ENCODE results near the gene ST8SIA5.

The ST8SIA5 gene

DNA sequence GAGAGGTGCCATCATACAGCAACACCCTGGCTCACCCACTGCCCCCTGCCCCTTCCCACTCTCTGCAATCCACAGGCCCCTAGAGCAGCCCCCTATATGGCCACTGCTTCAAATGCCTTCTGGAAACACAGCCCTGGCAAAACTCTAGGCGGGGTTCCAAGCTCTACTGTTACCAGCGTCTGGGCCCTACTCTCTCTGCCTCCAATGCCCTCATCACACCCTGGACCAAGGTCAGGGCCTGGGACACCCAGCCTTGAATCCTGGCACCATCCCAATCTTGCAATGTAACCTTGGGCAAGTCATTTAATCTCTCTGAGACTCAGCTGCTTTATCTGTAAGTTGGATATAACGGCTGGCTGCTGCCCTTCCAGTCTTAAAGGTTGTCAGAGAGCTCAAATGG, 60.6 kb downstream of the ST8SIA5 start:
- H2AFZ ChIP-seq (ENCODE audit: low read length, unreplicated experiment), result no peak overlapping the region
- no peak overlapping the region for H3K27ac ChIP-seq (ENCODE audit: low read depth, low read length)
- H3K79me2 ChIP-seq (ENCODE audit: control insufficient read depth, insufficient read depth, low read length, unreplicated experiment), result no peaks in the 10 kb centered on the region
- no peaks in the 10 kb centered on the region for H3K4me1 ChIP-seq (ENCODE audit: control insufficient read depth, insufficient read depth, low read length, unreplicated experiment)
- no peak overlapping the region for H3K4me3 ChIP-seq (ENCODE audit: low read depth, low read length)
- H3K36me3 ChIP-seq (ENCODE audit: insufficient read depth, low read length), result no peaks in the 10 kb centered on the region
- H3K27me3 ChIP-seq (ENCODE audit: insufficient read depth, low read length), result peaks cover 5% of the 10 kb centered on the region

DNA sequence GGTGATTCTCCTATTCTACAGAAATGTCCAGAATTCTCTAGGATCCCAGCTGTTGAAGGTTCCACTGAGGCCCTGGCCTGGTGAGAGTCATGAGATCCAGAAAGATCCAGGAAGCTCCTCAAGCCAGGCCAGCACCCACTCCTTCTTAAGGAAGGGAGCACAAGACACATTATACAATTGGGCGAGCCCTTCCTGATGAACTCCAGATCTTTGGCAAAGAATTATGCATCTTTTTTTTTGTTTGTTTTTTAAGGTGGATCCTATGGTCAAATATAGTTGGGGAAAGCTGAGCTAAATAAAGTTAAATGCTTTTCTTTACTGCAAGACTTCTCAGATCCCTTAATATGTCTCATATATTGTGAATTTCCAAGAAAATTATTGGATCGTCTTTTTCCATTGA, 62.9 kb downstream of the ST8SIA5 start:
- Histone ChIP-seq H3K36me3 (ENCODE audit: insufficient read depth, low read length) (no peaks in the 10 kb centered on the region), H3K79me2 (ENCODE audit: control insufficient read depth, insufficient read depth, low read length, unreplicated experiment) (no peaks in the 10 kb centered on the region), H3K4me1 (ENCODE audit: control insufficient read depth, insufficient read depth, low read length, unreplicated experiment) (no peaks in the 10 kb centered on the region), H3K27me3 (ENCODE audit: insufficient read depth, low read length) (peaks cover 5% of the 10 kb centered on the region), H3K4me3 (ENCODE audit: low read depth, low read length) (no peak overlapping the region), H2AFZ (ENCODE audit: low read length, unreplicated experiment) (no peak overlapping the region), H3K27ac (ENCODE audit: low read depth, low read length) (no peak overlapping the region)

DNA sequence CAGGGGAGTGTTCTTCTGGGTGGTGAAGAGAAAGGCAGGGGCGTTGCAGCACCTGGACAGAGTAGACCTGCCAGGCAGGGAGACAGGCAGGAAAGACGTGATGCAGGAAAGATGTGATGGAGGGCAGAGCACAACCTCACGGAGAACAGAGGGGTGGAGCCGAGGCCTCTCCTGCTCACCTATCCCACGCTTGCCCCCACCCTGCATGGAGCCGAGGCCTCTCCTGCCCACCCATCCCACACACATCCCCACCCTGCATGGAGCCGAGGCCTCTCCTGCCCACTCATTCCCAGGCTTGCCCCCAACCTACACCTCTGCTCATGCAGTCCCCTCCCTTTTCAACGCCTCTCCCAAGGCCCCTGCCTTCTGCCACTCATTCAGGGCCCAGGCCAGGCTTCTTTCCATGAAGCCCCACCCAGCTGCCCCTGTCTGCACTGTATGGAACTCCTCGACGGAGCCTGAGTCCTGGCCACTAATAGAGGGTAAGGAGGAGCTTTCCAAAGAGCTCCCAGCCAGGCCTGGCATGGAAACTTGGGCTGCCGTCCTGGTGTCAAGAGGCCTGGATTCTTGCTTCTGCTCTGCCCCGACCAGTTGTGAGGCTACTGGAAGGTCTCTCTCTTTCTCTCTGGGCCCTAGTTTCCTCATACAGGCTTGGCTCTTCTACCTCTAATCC, 67.9 kb downstream of the ST8SIA5 start:
- Histone ChIP-seq H3K79me2 (ENCODE audit: control insufficient read depth, insufficient read depth, low read length, unreplicated experiment) (no peaks in the 10 kb centered on the region), H3K27ac (ENCODE audit: low read depth, low read length) (no peak overlapping the region), H2AFZ (ENCODE audit: low read length, unreplicated experiment) (no peak overlapping the region), H3K27me3 (ENCODE audit: insufficient read depth, low read length) (peaks cover 8% of the 10 kb centered on the region; the same call in 1 of the 2 replicates), H3K4me3 (ENCODE audit: low read depth, low read length) (no peak overlapping the region), H3K4me1 (ENCODE audit: control insufficient read depth, insufficient read depth, low read length, unreplicated experiment) (no peaks in the 10 kb centered on the region), H3K36me3 (ENCODE audit: insufficient read depth, low read length) (no peaks in the 10 kb centered on the region)

DNA sequence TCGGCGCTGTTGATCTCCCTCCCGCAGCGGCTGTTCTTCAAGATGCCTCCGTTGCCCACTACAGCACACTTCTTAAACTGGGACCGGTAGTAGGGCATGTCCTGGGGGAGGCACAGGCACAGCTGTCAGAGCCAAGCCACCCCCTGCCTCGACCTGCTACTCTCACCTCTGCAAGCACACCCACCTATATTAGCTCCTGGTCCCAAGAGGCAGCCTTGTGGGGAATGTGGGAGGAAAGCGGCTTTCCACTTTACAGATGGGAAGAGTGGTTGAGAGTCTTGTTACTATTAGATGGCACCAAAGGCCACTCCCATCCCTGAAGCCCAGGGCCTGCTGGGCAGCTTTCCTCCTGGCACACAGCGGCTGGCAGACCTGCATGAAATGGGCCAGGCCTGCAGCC, 70.7 kb downstream of the ST8SIA5 start:
- H2AFZ ChIP-seq (ENCODE audit: low read length, unreplicated experiment), result no peak overlapping the region
- no peaks in the 10 kb centered on the region for H3K36me3 ChIP-seq (ENCODE audit: insufficient read depth, low read length)
- H3K4me3 ChIP-seq (ENCODE audit: low read depth, low read length), result no peak overlapping the region
- H3K27me3 ChIP-seq (ENCODE audit: insufficient read depth, low read length), result peaks cover 4% of the 10 kb centered on the region
- H3K27ac ChIP-seq (ENCODE audit: low read depth, low read length), result no peak overlapping the region
- no peaks in the 10 kb centered on the region for H3K4me1 ChIP-seq (ENCODE audit: control insufficient read depth, insufficient read depth, low read length, unreplicated experiment)
- no peaks in the 10 kb centered on the region for H3K79me2 ChIP-seq (ENCODE audit: control insufficient read depth, insufficient read depth, low read length, unreplicated experiment)

DNA sequence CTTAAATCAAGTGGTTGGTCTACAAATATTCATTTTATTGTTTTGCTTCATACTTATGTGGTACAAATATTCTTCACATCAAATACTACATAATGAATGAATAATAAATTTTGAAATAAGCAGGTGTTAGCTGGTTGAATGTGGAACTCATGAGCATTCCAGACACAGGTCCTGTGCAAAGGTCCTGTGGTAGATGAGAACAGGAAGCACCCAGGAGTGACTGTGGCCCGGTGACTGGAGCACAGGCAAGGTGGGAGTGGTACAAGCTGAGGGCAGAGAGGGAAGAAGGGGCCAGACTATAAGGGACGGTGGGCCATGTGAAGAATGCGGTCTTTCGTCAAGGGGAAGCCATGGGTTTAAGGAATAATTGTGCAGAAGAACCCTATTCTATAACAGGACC, 73.6 kb downstream of the ST8SIA5 start:
- Histone ChIP-seq H3K27ac (ENCODE audit: low read depth, low read length) (no peak overlapping the region), H3K4me3 (ENCODE audit: low read depth, low read length) (no peak overlapping the region), H2AFZ (ENCODE audit: low read length, unreplicated experiment) (no peak overlapping the region), H3K4me1 (ENCODE audit: control insufficient read depth, insufficient read depth, low read length, unreplicated experiment) (no peaks in the 10 kb centered on the region), H3K79me2 (ENCODE audit: control insufficient read depth, insufficient read depth, low read length, unreplicated experiment) (no peaks in the 10 kb centered on the region), H3K27me3 (ENCODE audit: insufficient read depth, low read length) (peaks cover 9% of the 10 kb centered on the region), H3K36me3 (ENCODE audit: insufficient read depth, low read length) (no peaks in the 10 kb centered on the region)

DNA sequence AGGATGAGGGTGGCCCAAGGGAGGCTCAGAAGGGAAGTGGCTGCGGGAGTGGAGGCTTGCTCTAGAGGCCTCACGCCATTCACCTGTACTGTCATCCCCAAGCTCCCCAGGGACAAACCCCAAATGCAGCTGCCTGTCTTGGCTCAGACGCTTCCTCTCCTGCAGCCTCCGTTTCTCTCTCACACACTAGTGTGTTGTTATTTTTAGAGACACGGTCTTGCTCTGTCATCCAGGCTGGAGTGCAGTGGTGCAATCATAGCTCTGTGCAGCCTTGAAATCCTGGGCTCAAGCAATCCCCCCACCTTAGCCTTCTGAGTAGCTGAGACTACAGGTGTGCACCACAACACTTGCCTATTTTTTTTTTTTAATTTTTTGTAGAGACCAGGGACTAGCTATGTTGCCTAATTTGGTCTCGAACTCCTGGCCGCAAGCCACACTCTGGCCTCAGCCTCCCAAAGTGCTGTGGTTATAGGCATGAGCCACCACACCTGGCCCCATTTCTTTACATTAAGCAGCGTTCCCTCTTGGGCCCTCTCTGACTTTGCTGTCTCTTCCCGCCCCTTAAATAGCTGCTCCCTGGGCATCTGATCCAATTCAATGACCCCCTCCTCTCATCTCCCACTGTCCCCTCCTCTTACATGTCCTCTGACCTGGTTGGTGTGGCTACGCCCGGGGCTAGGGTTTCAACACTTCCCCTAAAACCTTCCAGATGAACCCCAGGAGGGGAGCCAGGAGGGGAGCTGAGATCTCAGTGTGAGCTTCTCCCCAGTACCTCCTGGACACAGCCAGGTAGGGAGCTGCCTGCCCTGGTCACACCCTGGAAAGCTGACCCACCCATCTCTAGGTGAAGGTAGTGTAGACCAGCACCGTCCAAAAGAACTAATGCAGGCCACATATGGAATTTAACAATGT, 75.8 kb downstream of the ST8SIA5 start:
- Histone ChIP-seq H3K36me3 (ENCODE audit: insufficient read depth, low read length) (no peaks in the 10 kb centered on the region), H3K4me1 (ENCODE audit: control insufficient read depth, insufficient read depth, low read length, unreplicated experiment) (peaks cover 4% of the 10 kb centered on the region), H2AFZ (ENCODE audit: low read length, unreplicated experiment) (no peak overlapping the region), H3K27me3 (ENCODE audit: insufficient read depth, low read length) (peaks cover 15% of the 10 kb centered on the region), H3K4me3 (ENCODE audit: low read depth, low read length) (no peak overlapping the region), H3K79me2 (ENCODE audit: control insufficient read depth, insufficient read depth, low read length, unreplicated experiment) (no peaks in the 10 kb centered on the region), H3K27ac (ENCODE audit: low read depth, low read length) (no peak overlapping the region)

DNA sequence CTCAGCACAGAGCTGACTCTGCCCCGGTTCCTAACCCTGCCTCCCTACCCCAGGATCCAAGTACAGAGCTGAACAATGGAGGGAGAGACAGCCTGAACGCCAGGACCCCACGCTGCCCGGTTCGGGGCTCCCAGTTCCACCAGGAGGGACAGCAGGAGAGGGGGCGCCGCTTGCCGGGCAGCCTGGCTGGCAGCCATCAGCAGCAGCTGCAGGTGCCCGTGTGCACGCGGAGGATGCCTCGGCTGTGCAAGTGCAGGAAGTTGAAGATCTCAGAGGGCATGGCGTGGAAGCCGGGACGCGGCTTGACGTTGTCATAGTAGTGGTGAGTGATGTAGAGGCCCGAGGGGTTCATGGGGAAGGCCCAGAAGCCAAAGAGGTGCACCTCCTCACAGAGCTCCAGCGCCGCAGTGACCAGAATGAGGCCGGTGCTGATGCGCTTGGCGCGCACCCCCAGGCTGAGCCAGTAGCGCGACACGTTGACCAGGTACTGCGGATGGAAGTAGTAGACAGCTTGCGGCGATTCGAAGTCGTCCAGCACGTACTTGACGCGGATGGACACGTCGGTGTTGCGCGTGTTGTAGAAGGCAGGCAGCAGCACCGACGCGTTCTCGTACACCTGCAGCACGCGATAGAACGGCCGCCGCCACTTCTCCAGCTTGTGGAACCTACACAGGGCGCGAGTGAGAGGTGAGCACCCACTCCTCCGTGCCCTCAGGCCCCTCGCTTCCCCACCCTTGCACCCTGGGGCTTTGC, 76.8 kb downstream of the ST8SIA5 start:
- H2AFZ ChIP-seq (ENCODE audit: low read length, unreplicated experiment), result no peak overlapping the region
- peaks cover 19% of the 10 kb centered on the region for H3K27me3 ChIP-seq (ENCODE audit: insufficient read depth, low read length)
- no peaks in the 10 kb centered on the region for H3K36me3 ChIP-seq (ENCODE audit: insufficient read depth, low read length)
- H3K27ac ChIP-seq (ENCODE audit: low read depth, low read length), result no peak overlapping the region
- no peaks in the 10 kb centered on the region for H3K79me2 ChIP-seq (ENCODE audit: control insufficient read depth, insufficient read depth, low read length, unreplicated experiment)
- peaks cover 4% of the 10 kb centered on the region for H3K4me1 ChIP-seq (ENCODE audit: control insufficient read depth, insufficient read depth, low read length, unreplicated experiment)
- H3K4me3 ChIP-seq (ENCODE audit: low read depth, low read length), result no peak overlapping the region

DNA sequence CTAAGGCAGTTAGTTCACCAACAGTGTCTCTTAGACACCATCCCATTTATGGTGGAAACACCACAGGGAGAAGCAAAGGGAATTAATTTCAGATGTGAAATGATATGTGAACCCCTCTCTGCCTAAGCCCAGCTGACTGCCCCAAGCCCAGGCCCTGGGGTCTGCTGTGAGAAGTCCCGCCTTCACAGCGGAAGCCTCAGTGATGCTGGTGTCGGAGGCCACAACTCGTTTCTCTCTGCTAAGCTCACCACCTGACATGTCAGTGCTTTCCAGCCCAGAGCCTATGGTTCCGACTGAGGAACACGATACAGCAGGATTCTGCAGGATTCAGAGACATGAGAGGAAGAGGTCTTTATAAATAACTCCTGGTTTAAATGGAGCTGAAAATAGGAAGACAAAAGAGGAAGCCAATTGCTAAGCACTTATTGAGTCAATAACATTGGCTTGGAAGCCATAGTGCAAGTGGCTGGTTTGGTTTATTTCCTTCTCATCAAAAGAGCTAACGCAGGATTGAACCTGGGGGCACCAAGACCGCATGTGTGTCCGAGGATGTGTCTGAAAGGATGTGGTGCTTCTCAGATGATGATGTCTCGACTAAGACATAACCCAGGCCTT, 78.0 kb downstream of the ST8SIA5 start:
- Histone ChIP-seq H3K4me3 (ENCODE audit: low read depth, low read length) (no peak overlapping the region), H3K27me3 (ENCODE audit: insufficient read depth, low read length) (peaks cover 29% of the 10 kb centered on the region), H3K79me2 (ENCODE audit: control insufficient read depth, insufficient read depth, low read length, unreplicated experiment) (no peaks in the 10 kb centered on the region), H3K27ac (ENCODE audit: low read depth, low read length) (no peak overlapping the region), H3K4me1 (ENCODE audit: control insufficient read depth, insufficient read depth, low read length, unreplicated experiment) (peaks cover 4% of the 10 kb centered on the region), H3K36me3 (ENCODE audit: insufficient read depth, low read length) (no peaks in the 10 kb centered on the region), H2AFZ (ENCODE audit: low read length, unreplicated experiment) (no peak overlapping the region)

DNA sequence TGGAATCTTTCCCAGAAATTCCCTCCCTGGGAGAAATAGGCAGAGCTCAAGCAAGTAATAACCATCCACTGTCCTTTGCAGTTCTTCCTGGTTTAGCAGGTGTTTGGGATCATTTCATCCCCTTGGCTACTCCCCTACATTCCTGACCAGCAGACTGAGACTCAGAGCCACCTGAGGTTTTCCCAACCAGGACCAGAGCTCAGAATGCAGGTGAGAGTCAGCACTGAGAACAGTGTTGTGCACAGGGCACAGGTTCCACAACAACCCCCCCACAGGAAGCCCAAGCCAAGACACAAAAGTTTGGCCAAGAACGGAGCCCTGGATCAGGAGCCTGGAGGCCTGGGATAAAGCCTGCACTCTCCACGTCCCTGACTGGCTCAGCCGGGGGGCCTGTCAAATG, 78.8 kb downstream of the ST8SIA5 start:
- peaks cover 38% of the 10 kb centered on the region for H3K27me3 ChIP-seq (ENCODE audit: insufficient read depth, low read length)
- peaks cover 4% of the 10 kb centered on the region for H3K4me1 ChIP-seq (ENCODE audit: control insufficient read depth, insufficient read depth, low read length, unreplicated experiment)
- no peaks in the 10 kb centered on the region for H3K79me2 ChIP-seq (ENCODE audit: control insufficient read depth, insufficient read depth, low read length, unreplicated experiment)
- H3K27ac ChIP-seq (ENCODE audit: low read depth, low read length), result no peak overlapping the region
- no peaks in the 10 kb centered on the region for H3K36me3 ChIP-seq (ENCODE audit: insufficient read depth, low read length)
- no peak overlapping the region for H2AFZ ChIP-seq (ENCODE audit: low read length, unreplicated experiment)
- no peak overlapping the region for H3K4me3 ChIP-seq (ENCODE audit: low read depth, low read length)

DNA sequence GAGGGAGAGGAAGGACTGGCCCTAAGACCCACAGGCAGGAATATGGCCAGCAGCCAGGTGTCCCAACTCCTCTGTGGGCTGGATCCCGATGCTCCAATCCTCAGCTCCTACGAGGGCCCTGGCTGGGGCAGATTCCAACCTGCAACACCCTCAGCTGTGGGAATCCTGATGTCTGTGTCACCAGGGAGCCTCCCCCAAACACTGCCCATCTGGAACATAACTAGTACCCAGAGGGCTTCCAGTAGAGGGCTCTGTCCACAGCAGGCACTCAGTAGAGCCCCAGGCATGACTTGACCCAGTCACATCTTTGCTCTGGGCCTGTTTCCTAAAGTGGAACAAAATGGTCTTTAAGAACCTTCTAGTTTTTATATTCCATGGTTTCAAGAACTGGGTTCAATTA, 79.2 kb downstream of the ST8SIA5 start:
- Histone ChIP-seq H3K4me3 (ENCODE audit: low read depth, low read length) (no peak overlapping the region), H3K4me1 (ENCODE audit: control insufficient read depth, insufficient read depth, low read length, unreplicated experiment) (peaks cover 4% of the 10 kb centered on the region), H3K27ac (ENCODE audit: low read depth, low read length) (no peak overlapping the region), H3K79me2 (ENCODE audit: control insufficient read depth, insufficient read depth, low read length, unreplicated experiment) (no peaks in the 10 kb centered on the region), H3K27me3 (ENCODE audit: insufficient read depth, low read length) (peaks cover 40% of the 10 kb centered on the region), H2AFZ (ENCODE audit: low read length, unreplicated experiment) (no peak overlapping the region), H3K36me3 (ENCODE audit: insufficient read depth, low read length) (no peaks in the 10 kb centered on the region)

Measured in ACC112 (cell line).